ENCODE results near the gene TLE4. TPM values are rescaled to one million over a fixed set of nuclear protein-coding genes. Genes with fewer than 3 reads are reported as not detected.
"Not testable (repeated sequence)": the region's sequence is repeated elsewhere in the genome, so short reads cannot be mapped to it uniquely, and the experiment has no call there.

TLE4 gene
- total RNA-seq, 3 donors from 2014 or later (not counting 1 experiment from before 2014, with no cell fraction given) = 214 to 240 (median 220) TPM

GRCh38 chr9:79651251-79651795, 79.6 kb downstream of the TLE4 start:
- Mint-ChIP-seq H3K36me3 (no peaks in the 10 kb centered on the region), H3K27me3 (ENCODE audit: low read depth in 2 of 2) (no peaks in the 10 kb centered on the region), H3K4me1 (peaks cover 17 to 26% of the 10 kb centered on the region in 2 donors), H3K4me3 (no peak overlapping the region), H3K9me3 (no peaks in the 10 kb centered on the region), H3K27ac (peak overlapping the region; percentile 41 to 58)
- H3K4me1 ChIP-seq (ENCODE audit: control insufficient read depth, insufficient read depth, low read length) = no peaks in the 10 kb centered on the region
- TF ChIP-seq CTCF (IDR thresholded peaks at IDR 0.05) = no peak
- H3K27ac ChIP-seq (ENCODE audit: low read length) = no peak overlapping the region
- whole genome bisulfite sequencing (ENCODE audit: insufficient coverage) = 82% methylated on average over 10 of the region's 10 CpGs
- no peak overlapping the region for H3K4me3 ChIP-seq (ENCODE audit: low read length)
- no peaks in the 10 kb centered on the region for H3K9me3 ChIP-seq (ENCODE audit: control insufficient read depth, insufficient read depth, low read length)
- H3K27me3 ChIP-seq (ENCODE audit: control insufficient read depth, insufficient read depth, low read length) = no peaks in the 10 kb centered on the region
- intact Hi-C loops (cut with micrococcal nuclease) = no loop called here
- no peak for DNase-seq
- H3K36me3 ChIP-seq (ENCODE audit: control insufficient read depth, insufficient read depth, low read length) = peaks cover 18% of the 10 kb centered on the region
- peak in 2 of 3 donors; percentile 26 to 28 for ATAC-seq

GRCh38 chr9:79652598-79652997, 80.8 kb downstream of the TLE4 start:
- intact Hi-C loops (cut with micrococcal nuclease) = no loop called here
- ATAC-seq = no peak
- no peak for TF ChIP-seq CTCF (IDR thresholded peaks at IDR 0.05)
- H3K4me1 ChIP-seq (ENCODE audit: control insufficient read depth, insufficient read depth, low read length) = no peaks in the 10 kb centered on the region
- Mint-ChIP-seq H3K36me3 (peaks cover 7% of the 10 kb centered on the region), H3K27me3 (ENCODE audit: low read depth in 2 of 2) (no peaks in the 10 kb centered on the region), H3K9me3 (no peaks in the 10 kb centered on the region), H3K4me3 (no peak overlapping the region), H3K27ac (peak overlapping the region in 1 of 2 donors; percentile 32), H3K4me1 (peaks cover 24 to 39% of the 10 kb centered on the region in 2 donors)
- H3K9me3 ChIP-seq (ENCODE audit: control insufficient read depth, insufficient read depth, low read length) = no peaks in the 10 kb centered on the region
- H3K27me3 ChIP-seq (ENCODE audit: control insufficient read depth, insufficient read depth, low read length) = no peaks in the 10 kb centered on the region
- no peak overlapping the region for H3K4me3 ChIP-seq (ENCODE audit: low read length)
- H3K27ac ChIP-seq (ENCODE audit: low read length) = no peak overlapping the region
- no peak for DNase-seq
- 100% methylated on average over 3 of the region's 3 CpGs for WGBS (ENCODE audit: insufficient coverage)
- peaks cover 20% of the 10 kb centered on the region for H3K36me3 ChIP-seq (ENCODE audit: control insufficient read depth, insufficient read depth, low read length)

- intact Hi-C loops (cut with micrococcal nuclease); ATAC-seq; H3K27me3 Mint-ChIP-seq (ENCODE audit: low read depth in 2 of 2); H3K4me3 ChIP-seq (ENCODE audit: low read length); H3K27ac Mint-ChIP-seq; H3K9me3 ChIP-seq (ENCODE audit: control insufficient read depth, insufficient read depth, low read length); H3K9me3 Mint-ChIP-seq; H3K27ac ChIP-seq (ENCODE audit: low read length); H3K4me3 Mint-ChIP-seq; H3K4me1 ChIP-seq (ENCODE audit: control insufficient read depth, insufficient read depth, low read length); H3K36me3 Mint-ChIP-seq; H3K27me3 ChIP-seq (ENCODE audit: control insufficient read depth, insufficient read depth, low read length); DNase-seq: not testable (repeated sequence)
- H3K36me3 ChIP-seq (ENCODE audit: control insufficient read depth, insufficient read depth, low read length) = peaks cover 21% of the 10 kb centered on the region
- 97% methylated on average over 11 of the region's 13 CpGs for WGBS (ENCODE audit: insufficient coverage)
- peaks cover 39 to 55% of the 10 kb centered on the region in 2 donors for H3K4me1 Mint-ChIP-seq
These were observed 83.0 kb downstream of the TLE4 start for GRCh38 chr9:79654591-79655382.

- Histone ChIP-seq H3K4me1 (ENCODE audit: control insufficient read depth, insufficient read depth, low read length) (no peaks in the 10 kb centered on the region), H3K4me3 (ENCODE audit: low read length) (no peak overlapping the region), H3K9me3 (ENCODE audit: control insufficient read depth, insufficient read depth, low read length) (no peaks in the 10 kb centered on the region), H3K27me3 (ENCODE audit: control insufficient read depth, insufficient read depth, low read length) (no peaks in the 10 kb centered on the region), H3K36me3 (ENCODE audit: control insufficient read depth, insufficient read depth, low read length) (peaks cover 21% of the 10 kb centered on the region), H3K27ac (ENCODE audit: low read length) (no peak overlapping the region)
- no peak for DNase-seq
- Mint-ChIP-seq H3K4me1 (peaks cover 38 to 56% of the 10 kb centered on the region in 2 donors), H3K27me3 (ENCODE audit: low read depth in 2 of 2) (no peaks in the 10 kb centered on the region), H3K9me3 (no peaks in the 10 kb centered on the region), H3K4me3 (no peak overlapping the region), H3K36me3 (peaks cover 7% of the 10 kb centered on the region), H3K27ac (no peak overlapping the region)
- intact Hi-C loops (cut with micrococcal nuclease) = no loop called here
- ATAC-seq = no peak
- TF ChIP-seq CTCF (IDR thresholded peaks at IDR 0.05) = no peak
These were observed 83.8 kb downstream of the TLE4 start for GRCh38 chr9:79655551-79655950.

Measured in natural killer cell (primary cell).